Ascending aorta (tissue), 2 donors: Measurements from ENCODE around the gene VASN. TPM values are rescaled to one million over a fixed set of nuclear protein-coding genes. Genes with fewer than 3 reads are reported as not detected.
A peak's percentile ranks its signal among the peaks of the same experiment; 100 is the strongest.

ENCODE experiments used
- DNase-seq, 2 donors: peaks; one replicate each; pipeline ENCODE4 v3.0.0-alpha.2; 2019; ENCODE audit warnings: low spot score in 2 of 2
- H3K27ac ChIP-seq, 2 donors: fragments of 200-600 bp; sonication (generic); one replicate each; pipeline ENCODE4 v1.5.1; 2016 to 2017; ENCODE audit warnings: mild to moderate bottlenecking in 1 of 2
- H3K27me3 ChIP-seq: fragments of 200-600 bp; sonication (generic); one replicate; pipeline ENCODE4 v1.5.1; 2017
- H3K36me3 ChIP-seq, 2 donors: fragments of 200-600 bp; sonication (generic); one replicate each; pipeline ENCODE4 v1.5.1; 2016
- H3K4me1 ChIP-seq, 2 donors: fragments of 200-600 bp; sonication (generic); one replicate each; pipeline ENCODE4 v1.5.1; 2016 to 2017; ENCODE audit warnings: mild to moderate bottlenecking in 1 of 2
- H3K4me3 ChIP-seq, 2 donors: fragments of 200-600 bp; sonication (generic); one replicate each; pipeline ENCODE4 v1.5.1; 2016 to 2017; ENCODE audit warnings: mild to moderate bottlenecking in 1 of 2
- H3K9me3 ChIP-seq, 2 donors: fragments of 200-600 bp; sonication (generic); one replicate each; pipeline ENCODE4 v1.5.1; 2016
- CTCF ChIP-seq, 3 experiments: fragments of 200-600 bp in 2 of 3; fragments of 450-650 bp in 1 of 3; sonication (generic) in 2 of 3; IDR thresholded peaks; one replicate each; pipeline ENCODE4 v1.5.1; 2016 to 2019; ENCODE audit warnings: antibody characterized with exemption in 3 of 3, mild to moderate bottlenecking in 1 of 3, moderate library complexity in 1 of 3
- intact Hi-C: fragments of 100-400 bp; cut with DNase I; formaldehyde crosslinking; loops from one replicate; pipeline ENCODE4 v1.15.1; 2023
- total RNA-seq: library from RNA; depleted of rRNA; stranded (reverse); fragments of >200 nt; gene quantifications from one replicate; pipeline ENCODE4 v1.1.0, GENCODE V29; 2016

VASN gene
- total RNA-seq, 1 donor from 2014 or later = 218 TPM

DNA sequence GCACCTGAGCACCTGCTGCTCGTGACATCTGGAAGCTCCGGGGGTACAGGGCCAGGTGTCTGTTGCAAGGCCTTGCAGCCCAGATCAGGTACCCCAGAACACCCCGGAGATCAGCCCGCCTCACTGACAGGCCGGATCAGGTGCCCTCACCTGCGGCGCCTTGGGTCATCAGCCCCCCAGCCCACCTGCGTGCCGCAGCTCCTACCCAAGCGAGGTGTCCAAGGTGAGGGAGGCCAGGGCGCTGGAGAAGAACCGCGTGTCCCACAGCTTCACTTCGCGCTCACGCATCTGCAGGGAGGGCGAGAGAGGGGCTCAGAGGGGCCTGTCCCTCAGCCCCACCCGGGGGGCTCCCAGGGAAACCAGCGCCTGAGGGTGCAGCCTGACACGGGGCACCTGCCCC, 16.1 kb downstream of the VASN start:
- peaks cover 50 to 77% of the 10 kb centered on the region in 2 donors for H3K4me1 ChIP-seq
- peak overlapping the region; percentile 94 to 99 for H3K27ac ChIP-seq
- DNase-seq = peak in 1 of 2 donors; percentile 65
- peaks cover 13 to 17% of the 10 kb centered on the region in 2 donors for H3K36me3 ChIP-seq
- intact Hi-C loops = loop anchor here (1.0 to 5.0 kb wide), 3 partner anchors 16 to 35 kb away; partner anchors contain the start of genes CORO7, PAM16 and VASN
- no peak for TF ChIP-seq CTCF (IDR thresholded peaks at IDR 0.05)
- peak overlapping the region in 1 of 2 donors; percentile 30 for H3K4me3 ChIP-seq
- H3K27me3 ChIP-seq = no peaks in the 10 kb centered on the region
- H3K9me3 ChIP-seq = no peaks in the 10 kb centered on the region

DNA sequence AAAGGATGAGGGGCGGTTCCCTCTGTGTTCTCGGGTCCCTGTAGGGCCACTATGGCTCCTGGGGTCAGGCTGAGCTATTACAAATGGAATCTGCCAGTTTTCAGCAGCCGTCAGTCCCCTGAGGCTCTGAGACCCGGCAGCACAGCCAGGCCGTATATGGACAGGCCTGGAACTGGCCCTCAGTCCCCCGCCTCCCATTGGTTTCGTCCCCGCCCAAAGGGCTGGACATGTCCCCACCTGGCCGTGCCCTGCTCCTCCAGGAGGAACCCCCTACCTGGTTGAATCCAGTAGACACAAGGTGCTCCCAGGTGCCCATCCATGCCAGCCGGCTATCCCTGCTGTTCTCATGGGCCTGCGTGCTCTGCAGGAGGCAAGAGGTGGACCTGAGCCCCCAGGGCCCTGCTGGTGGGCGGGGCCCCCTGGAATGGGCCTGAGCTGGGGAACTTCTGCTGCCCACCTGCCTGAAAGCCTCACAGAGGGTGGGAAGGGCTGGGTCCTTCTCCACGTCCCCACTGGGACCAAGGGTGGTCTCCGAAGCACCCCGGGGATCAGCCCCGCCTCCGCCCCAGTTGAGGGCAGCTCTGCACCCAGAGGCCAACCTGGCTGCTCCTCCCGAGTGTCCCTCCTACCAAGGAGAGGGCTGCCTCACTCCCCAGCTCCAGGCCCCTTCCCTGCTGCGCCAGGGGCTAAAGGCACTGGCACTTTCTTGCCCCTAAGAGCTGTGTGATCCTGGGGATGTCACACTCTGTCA, 16.8 kb downstream of the VASN start:
- DNase-seq = peak; percentile 80 to 94
- H3K9me3 ChIP-seq = no peaks in the 10 kb centered on the region
- H3K4me1 ChIP-seq = peaks cover 47 to 75% of the 10 kb centered on the region in 2 donors
- H3K36me3 ChIP-seq = peaks cover 6 to 11% of the 10 kb centered on the region in 2 donors
- intact Hi-C loops = loop anchor here (1.0 to 5.0 kb wide), 3 partner anchors 17 to 36 kb away; partner anchors contain the start of genes CORO7, PAM16 and VASN
- peak overlapping the region in 1 of 2 donors; percentile 30 for H3K4me3 ChIP-seq
- H3K27ac ChIP-seq = peak overlapping the region; percentile 94 to 99
- no peak for TF ChIP-seq CTCF (IDR thresholded peaks at IDR 0.05)
- H3K27me3 ChIP-seq = no peaks in the 10 kb centered on the region

- intact Hi-C loops = loop anchor here (2.0 to 5.0 kb wide), 2 partner anchors 27 to 37 kb away; partner anchors contain the start of genes CORO7 and PAM16
- Histone ChIP-seq H3K9me3 (no peaks in the 10 kb centered on the region), H3K4me3 (no peak overlapping the region), H3K4me1 (peaks cover 44 to 68% of the 10 kb centered on the region in 2 donors), H3K36me3 (peaks cover 0 to 2% of the 10 kb centered on the region in 2 donors), H3K27me3 (no peaks in the 10 kb centered on the region), H3K27ac (peak overlapping the region; percentile 94 to 99)
- peak in 1 of 2 donors; percentile 70 for DNase-seq
- no peak for TF ChIP-seq CTCF (IDR thresholded peaks at IDR 0.05)
Observed at GRCh38 chr16:4389051-4389955, 17.7 kb downstream of the VASN start.

- Histone ChIP-seq H3K27ac (peak overlapping the region; percentile 94 to 99), H3K9me3 (no peaks in the 10 kb centered on the region), H3K4me3 (no peak overlapping the region), H3K36me3 (peaks cover 0 to 4% of the 10 kb centered on the region in 2 donors), H3K4me1 (peaks cover 40 to 56% of the 10 kb centered on the region in 2 donors), H3K27me3 (no peaks in the 10 kb centered on the region)
- TF ChIP-seq CTCF (IDR thresholded peaks at IDR 0.05) = no peak
- DNase-seq = peak in 1 of 2 donors; percentile 59
- intact Hi-C loops = no loop called here
Observed at GRCh38 chr16:4390266-4391260, 18.9 kb downstream of the VASN start.
